Stimulated activated CD8-positive, alpha-beta memory T cell treated with anti-CD3 and anti-CD28 coated beads, Interleukin-12 subunit alpha, Interleukin-12 subunit beta, amount 100 ng/mL, for 24 hours (primary cell): ENCODE data around the gene ADAMTSL1.

Source experiments
- DNase-seq: peaks from one replicate; pipeline ENCODE4 v3.0.0-alpha.2; 2020; ENCODE audit errors: extremely low read depth

ADAMTSL1 gene

DNA sequence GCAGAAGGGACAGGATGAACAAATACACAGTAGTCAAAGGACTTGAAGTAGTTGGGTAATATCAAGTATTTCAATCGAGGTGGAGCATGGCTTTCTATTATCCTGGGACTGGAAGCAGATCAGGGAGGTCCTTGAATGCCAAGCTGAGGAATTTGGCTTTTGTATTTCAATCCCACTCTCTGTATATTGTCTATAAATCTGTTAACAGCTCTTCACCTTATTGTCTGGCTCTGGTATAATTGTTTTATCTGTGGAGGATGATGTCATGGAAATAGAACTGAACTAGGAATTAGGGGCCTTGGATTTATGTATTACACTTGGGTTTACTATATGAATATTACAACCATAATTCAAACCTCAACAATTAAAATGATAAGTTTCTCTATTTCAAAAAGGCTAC, 6.3 kb upstream of the ADAMTSL1 start:
- DNase-seq: no peak

- DNase-seq: no peak
Measured at GRCh38 chr9:18472435-18472834, 1.5 kb upstream of the ADAMTSL1 start.

DNA sequence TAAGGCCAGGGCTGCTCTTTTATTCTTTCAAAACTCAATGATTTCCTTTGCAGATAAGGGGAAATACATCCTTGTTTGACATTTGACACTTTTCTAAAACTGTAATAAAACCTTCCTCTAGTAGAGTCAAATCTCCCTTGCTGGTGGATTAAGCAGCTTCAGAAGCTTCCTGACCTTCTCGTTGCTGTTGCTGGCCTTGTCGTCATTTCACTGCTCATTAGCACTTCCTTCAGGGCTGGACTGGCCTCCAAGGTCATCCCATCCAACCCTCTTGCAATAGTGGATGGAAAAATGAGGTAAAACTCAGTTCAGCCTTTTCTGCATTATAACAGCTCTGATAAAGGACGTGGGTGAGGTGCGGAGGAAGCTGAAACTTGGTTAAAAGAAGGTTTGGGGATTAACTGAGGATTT, 1.1 kb upstream of the ADAMTSL1 start:
- no peak for DNase-seq

- no peak for DNase-seq
Measured at GRCh38 chr9:18474783-18475182, 830 bp downstream of the ADAMTSL1 start.

- DNase-seq: no peak
Measured at GRCh38 chr9:18477121-18477660, 3.2 kb downstream of the ADAMTSL1 start.

DNA sequence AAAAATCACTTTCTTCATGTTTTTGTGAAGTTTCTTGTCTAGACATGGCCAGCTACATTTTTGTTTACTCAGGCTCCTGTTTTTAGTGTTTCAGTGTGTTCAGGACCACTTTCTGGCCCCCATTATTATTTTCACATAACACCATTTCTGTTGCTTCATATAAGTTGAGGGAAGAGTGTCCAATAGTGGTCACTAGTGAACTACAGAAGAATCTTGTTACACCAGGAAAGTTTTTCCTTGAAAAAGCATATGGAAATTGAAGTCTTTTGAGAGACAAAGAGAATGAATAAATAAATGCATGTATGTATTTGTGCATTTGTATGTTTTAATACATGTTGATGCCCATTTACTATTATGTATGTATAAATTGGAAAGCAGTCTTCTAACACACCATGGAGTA, 3.8 kb downstream of the ADAMTSL1 start:
- DNase-seq: no peak

DNA sequence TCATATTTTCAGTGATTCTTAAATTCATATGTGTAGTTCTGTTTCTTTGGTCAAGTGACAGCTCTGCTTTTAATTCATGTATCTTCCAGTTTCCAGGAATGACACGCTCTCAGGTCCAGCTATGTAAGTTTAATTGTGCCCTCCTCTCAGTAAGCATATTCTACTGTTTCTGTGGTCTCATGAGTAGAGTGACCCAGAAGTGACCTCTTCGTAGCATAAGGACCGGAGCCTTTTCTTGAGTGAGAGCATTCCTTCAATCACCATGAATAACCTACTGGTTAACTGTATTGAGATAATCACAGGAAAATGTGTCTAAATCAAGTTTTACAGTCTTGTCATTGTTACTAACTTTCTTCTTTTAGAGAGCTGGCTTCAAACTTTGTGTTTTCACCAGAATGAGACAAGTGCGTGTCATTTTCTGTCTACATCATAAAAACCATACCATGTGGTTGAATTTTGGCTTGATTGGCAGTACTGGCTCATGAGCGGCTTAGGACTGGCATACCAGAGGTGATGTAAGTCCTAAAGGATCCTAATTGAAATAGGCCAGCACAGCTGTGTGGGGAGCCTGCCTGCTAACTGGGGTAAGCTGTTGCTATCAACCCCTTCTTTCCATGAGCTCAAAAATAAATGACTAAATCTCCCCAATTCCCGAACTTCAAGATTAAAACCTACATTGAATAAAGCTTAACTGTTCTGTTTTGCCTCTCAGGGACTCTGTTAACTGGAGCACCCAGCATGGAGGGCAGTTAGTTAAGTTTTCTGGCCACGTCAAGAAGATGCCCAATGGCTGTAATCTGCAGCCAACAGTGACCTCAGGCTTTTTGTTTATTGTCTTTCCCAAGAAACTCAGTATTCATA, 4.8 kb downstream of the ADAMTSL1 start:
- no peak for DNase-seq

DNA sequence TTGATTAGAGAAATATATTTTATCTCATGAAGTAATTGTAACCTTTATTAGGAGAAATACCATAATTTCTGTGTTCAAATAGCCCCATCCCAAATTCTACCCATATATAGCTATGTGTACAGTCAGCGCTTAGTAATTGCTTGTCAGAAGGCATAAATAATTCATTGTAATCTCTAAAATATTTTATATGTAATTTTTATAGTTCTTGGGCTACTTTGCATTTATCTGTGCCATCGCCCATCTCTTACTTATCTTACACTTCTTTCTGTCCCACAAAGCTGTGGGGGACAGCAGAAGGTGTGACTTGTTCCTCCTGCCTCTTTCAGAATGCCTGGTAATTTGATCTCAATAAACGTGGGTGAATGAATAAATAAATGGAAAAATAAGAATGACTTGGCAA, 5.5 kb downstream of the ADAMTSL1 start:
- no peak for DNase-seq

- no peak for DNase-seq
Measured at GRCh38 chr9:18480662-18481093, 6.7 kb downstream of the ADAMTSL1 start.

DNA sequence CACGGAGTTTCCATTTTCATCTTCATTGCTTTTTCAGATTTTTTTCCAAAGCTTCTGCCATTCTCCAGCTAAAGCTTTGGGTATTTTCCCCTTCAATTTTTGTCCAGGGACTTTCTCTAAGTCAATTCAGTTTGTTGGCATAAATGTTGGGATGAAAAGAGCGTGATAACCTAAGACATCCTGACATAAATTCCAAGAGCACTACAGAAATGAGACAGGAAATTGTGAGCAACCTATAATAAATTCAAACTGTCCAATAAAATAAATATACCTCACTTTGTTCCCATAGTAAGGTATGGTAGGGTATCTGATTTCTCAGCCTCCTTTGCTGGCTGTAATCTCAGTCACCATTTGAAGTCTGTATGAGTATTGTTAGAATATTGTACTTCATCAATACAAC, 8.4 kb downstream of the ADAMTSL1 start:
- DNase-seq: no peak

DNA sequence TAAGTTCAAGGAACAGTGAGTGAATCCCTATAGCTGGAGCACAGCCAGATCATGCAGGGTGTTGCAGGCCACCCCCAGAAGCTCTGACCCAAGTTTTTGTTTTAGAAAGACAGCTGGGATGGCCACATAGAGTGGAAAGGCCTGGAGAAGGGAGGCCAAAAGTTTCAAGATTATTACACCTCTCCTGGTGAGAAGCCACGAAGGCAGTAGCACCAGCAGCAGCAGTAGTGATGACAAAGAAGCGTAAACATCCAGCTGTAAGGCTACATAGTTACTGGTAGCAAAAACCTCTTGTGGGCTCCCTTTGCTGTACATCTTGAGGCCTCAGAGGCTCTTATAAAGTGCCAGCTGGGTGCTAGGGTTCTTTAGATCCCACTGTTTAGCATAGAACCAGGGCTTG, 11.8 kb downstream of the ADAMTSL1 start:
- no peak for DNase-seq

DNA sequence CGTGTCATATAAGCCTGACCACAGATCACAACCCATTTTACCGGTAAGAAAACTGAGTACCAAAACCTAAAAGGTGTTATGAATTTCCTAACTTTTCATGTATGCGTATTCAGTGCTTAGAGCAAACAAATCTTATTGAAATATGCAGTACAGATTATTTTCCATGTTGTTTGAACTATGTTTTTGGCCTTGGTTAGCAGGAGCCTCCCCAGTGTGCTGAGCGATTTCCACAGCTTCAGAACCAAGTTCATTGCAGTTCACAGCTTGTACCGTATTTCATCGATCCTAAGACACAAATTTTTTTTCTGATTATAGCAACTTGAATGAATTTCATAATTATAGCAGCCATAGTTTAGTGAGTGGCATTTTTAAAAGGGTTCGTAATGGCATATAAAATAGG, 13.7 kb downstream of the ADAMTSL1 start:
- no peak for DNase-seq

- no peak for DNase-seq
Measured at GRCh38 chr9:18488886-18489285, 14.9 kb downstream of the ADAMTSL1 start.

DNA sequence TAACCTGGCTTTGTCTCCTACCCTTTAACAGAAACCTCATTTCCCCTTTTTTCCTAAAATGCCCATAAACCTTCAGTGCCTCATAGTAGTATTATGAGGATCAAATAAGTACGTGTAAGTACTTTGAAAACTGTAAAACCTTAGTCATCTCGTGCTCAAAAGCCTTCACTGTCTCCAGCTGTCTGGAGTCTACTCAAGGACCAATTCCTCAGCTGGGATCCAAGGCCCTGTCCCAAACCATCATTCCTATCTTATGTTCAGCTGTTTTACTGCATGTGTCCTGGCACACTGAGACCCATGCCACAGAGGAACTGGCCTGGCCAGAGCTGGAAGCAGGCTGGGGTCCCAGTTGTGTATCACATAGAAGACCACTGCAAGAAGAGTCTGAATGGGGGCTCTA, 15.9 kb downstream of the ADAMTSL1 start:
- DNase-seq: no peak

GRCh38 chr9:18490641-18491370, 16.9 kb downstream of the ADAMTSL1 start:
- no peak for DNase-seq

GRCh38 chr9:18492612-18493011, 18.7 kb downstream of the ADAMTSL1 start:
- DNase-seq: no peak

- DNase-seq: no peak
Measured at GRCh38 chr9:18493451-18493993, 19.6 kb downstream of the ADAMTSL1 start.

DNA sequence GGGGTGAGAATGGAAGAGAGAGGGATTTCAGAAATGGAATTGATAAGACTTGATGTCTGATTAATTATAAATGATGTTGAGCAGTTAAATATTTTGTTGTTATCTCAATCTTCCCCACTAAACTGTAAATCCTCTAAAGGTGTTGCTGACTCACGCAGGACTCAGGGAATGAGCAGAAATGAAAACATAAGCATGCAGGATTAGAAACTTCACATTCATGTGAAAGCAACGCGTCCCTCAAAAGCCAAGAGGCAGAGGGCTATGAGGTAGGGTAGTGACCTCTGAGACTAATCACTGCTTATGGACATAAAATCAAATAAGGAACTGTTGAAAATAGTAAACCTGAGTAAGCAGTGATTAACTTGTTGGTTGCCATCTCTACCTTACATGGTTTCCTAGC, 21.1 kb downstream of the ADAMTSL1 start:
- no peak for DNase-seq

DNA sequence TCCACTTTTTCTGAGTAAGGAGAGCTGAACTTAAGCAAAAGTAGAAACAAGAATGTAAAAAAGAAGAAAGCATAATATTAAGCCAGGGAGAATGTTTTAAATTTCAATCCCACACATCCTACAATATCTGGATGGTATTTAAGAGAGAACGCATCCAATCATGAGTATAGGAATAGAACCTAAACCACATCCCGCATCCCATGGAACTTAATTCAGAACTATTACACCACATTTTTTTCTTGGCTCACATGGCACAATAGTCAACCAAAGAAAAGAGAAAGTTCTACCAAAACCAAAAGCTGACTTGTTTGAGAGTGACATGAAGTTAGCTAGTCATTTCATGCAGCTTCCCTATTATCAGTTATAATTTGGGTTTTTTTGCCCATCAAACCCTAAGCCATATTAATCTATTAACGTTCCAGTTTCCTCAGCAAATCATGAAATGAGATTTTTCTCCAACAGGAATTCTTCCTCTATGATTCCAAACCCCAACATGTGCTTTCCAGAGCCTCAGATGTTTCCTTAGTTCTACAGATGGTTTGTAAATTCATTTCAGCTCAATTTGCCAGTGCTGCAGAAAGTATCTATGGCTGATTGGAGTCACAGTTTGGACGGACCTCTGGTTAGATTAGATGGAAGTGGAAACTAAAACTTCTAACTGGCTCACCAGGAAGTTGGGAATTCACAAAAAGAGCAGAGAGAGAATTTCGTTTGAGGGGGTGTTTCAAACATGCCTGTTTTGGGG, 22.5 kb downstream of the ADAMTSL1 start:
- no peak for DNase-seq

DNA sequence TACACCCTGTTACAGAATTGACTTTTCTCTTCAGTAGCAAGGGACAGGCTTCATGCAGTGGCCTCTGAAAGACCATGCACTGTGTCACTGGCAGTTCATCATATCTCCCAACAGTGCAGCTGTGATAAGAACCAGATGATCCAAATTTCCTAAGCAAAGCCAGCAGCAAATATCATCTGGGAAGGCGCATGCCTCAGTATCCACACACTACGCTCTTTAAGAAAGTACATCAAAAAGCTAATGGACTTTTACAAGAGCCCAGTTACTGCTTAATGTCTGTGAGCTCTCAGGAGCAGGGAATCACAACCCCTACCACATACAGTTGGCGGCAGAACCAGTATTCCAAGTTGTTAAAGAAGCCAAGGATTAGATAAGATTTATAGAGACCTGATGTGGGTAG, 25.1 kb downstream of the ADAMTSL1 start:
- DNase-seq: no peak

DNA sequence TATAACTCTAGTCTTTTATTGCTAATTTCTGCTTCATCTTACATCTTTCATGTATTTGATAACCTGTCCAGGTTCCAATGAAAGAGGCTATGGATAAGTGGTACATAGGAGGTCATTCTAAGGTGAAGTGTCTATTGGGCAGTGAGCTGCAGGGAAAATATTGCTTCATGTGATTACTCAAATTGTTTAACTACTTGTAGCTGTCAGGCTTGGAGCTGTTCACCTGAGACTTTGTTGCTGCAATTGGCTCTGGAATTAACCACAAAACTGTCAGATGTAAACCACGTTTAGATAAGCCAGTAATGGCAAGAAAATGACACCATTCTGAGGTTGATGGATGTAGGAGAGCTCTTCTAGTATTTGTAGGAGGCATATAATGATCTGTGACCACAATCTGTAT, 26.0 kb downstream of the ADAMTSL1 start:
- DNase-seq: no peak

DNA sequence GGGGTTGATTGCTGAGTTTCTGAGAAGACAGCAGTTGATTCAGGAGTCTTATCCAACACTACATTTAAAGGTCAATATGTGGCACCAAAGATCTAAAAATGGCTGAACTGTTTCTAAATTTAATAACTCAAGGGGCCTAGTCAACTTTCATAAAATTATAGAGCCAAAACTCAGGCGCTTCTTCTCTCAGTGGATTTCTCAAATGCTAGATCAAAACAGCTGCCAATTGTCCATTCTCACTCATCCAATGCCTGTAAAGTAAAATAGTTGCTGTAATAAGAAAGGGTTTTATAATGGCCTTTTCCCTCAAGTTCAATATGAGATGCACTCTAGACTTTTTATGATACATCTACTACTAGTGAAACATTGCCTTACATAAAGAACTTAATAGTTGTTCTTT, 26.5 kb downstream of the ADAMTSL1 start:
- no peak for DNase-seq
